DMS153 (cell line): ENCODE data around the gene POLRMT.
"Not testable (repeated sequence)": the region's sequence is repeated elsewhere in the genome, so short reads cannot be mapped to it uniquely, and the experiment has no call there.

Experiments used
- DNase-seq: peaks from one replicate; lab custom pipeline; 2025; lab: John Stamatoyannopoulos, UW

POLRMT gene

GRCh38 chr19:647566-648284, 14.4 kb upstream of the POLRMT start:
- DNase-seq: no peak

- no peak for DNase-seq
Observed at GRCh38 chr19:646779-647565, 13.6 kb upstream of the POLRMT start.

- DNase-seq: no peak
Observed at GRCh38 chr19:645912-646778, 12.8 kb upstream of the POLRMT start.

DNA sequence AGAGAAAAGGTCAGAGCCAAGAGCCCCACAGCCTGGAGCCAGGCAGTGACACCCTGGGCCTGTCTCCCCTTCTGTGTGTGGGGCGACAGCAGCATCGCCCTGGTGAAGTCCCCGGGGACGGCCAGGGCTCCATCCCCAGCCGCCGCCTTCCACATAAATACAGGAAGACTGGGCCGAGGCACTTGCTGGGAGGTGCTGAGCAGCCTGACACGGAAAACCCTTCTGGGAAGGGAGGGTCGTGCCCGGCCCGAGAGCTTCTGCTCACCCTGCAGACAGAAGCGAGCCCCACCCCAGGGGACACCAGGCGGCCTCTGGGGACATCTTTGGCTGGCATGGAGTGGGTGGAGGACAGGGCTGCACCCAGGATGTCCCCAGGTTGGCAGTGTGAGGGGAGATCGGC, 11.5 kb upstream of the POLRMT start:
- no peak for DNase-seq

GRCh38 chr19:644363-644762, 11.0 kb upstream of the POLRMT start:
- DNase-seq: no peak

- no peak for DNase-seq
Observed at GRCh38 chr19:643736-644135, 10.4 kb upstream of the POLRMT start.

- DNase-seq: no peak
Observed at GRCh38 chr19:642767-643727, 9.7 kb upstream of the POLRMT start.

DNA sequence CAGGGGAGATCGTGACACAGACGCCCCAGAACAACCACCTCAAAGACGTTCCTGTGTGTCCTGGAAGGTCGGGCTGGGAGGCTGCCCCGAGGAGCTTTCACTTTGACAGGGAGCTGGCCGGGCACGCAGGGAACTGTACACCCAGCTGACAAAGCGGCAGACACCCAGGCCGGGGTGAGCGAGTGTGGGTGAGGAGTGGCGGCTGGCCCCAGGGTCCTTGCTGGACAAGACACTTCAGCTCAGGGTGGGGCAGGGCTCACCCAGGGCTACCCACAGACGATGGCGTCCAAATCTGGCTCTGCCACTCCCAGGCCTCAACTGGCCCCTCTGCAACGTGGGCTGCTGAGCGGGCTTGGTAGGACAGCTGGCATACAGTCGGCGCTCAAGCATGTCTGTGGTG, 8.4 kb upstream of the POLRMT start:
- DNase-seq: no peak

DNA sequence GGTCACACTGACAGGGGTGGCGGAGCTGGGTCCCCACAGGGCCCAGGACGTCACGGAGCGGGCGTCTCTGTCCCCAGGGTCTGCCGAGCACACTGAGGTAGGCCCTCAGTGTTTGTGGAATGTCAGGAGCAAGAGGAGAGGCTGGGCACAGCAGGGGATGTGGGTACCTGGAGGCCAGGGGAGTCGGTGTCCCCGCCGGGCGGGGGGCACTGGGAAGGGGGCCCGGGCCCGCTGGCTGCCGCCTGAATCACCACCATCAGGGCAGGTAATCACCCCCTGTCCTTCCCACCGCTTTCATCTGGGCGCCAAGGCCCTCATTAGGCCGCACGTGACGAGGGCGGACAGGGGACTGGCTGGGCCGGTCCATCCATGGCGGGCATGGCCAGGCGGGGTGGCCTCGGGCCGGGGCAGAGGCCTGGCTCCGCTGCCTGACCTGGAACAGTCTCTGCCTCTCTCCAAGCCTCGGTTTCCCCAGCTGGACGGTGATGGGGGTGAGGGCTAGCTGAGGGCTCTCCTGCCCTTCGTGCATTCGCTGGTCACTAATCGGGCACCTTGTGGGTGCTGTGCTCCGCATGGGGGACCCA, 7.4 kb upstream of the POLRMT start:
- DNase-seq: no peak

- no peak for DNase-seq
Observed at GRCh38 chr19:640161-640558, 6.8 kb upstream of the POLRMT start.

GRCh38 chr19:639253-640160, 6.2 kb upstream of the POLRMT start, which contains the start of gene FGF22:
TSS of gene FGF22 (plus strand) at chr19:639879. CDS start at chr19:639926, 47 bp downstream.
- DNase-seq: peak; percentile 21

GRCh38 chr19:638906-639252, 5.5 kb upstream of the POLRMT start:
- DNase-seq: no peak

DNA sequence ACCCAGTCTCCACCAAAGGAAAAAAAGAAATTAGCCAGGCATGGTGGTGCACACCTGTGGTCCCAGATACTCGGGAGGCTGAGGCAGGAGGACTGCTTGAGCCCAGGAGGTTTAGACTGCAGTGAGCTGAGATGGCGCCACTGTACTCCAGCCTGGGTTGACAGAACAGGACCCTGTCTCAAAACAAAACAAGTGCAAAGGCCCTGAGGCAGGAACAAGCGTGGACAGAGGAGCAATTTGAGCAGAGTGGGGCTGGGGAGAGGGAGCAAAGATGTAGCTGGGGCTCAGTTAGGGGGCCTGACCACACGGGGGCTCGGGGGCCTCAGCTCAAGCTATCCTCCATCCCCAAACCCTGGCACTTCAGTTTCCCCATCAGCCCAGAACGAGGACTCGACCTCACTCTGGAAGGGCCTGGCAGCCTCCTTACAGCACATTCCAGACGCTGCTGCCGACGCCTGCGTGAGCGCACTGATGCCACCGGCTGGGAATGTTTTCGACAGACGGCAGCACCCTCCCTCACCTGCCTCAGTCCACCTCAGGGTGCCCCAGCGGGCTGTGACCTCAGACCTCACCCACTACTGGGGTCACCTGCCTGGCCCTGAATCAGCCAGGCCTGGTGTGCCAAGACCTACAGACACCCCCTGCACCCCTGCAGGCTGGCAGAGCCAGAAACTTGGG, 1.8 kb upstream of the POLRMT start:
- no peak for DNase-seq

- DNase-seq: no peak
Observed at GRCh38 chr19:633786-634639, 676 bp upstream of the POLRMT start.

DNA sequence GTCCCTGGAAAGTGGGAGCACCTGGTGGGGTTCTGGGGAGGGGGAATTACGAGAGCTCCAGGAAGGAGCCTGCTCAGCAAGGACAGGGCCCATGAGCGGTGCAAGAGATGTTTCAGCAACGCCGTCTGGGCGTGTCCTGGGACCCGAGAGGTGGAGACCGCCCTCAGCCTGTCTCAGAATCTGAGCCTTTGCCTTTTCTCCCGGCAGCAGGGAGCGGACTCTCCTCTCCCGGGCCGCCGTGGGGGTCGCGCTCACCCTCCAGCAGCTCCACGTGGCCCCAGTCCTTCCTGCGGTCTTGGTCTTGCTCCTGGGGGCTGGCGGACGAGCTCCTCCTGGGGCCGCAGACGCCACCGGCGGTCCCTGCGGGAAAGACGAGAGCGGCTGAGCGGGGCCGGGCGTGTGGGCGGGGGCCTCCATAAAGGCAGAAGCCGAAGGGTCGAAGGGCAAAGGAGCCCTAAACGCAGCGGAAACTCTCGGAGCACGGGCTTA, 714 bp downstream of the POLRMT start:
- no peak for DNase-seq

- no peak for DNase-seq
Observed at GRCh38 chr19:629961-630714, 3.2 kb downstream of the POLRMT start.

- not testable (repeated sequence) for DNase-seq
Observed at GRCh38 chr19:629515-629914, 3.8 kb downstream of the POLRMT start.
